Erythroblast (primary cell): ENCODE data around the gene BMP6.

Experiments used
- GATA1 ChIP-seq: IDR thresholded peaks from 2 replicates; pipeline ENCODE4 v1.6.1; 2011; ENCODE audit warnings: low read depth, mild to moderate bottlenecking, control low read depth, low read length, moderate library complexity
- POLR2A ChIP-seq: IDR thresholded peaks from 2 replicates; pipeline ENCODE4 v1.6.1; 2011; ENCODE audit warnings: mild to moderate bottlenecking, low read length

DNA sequence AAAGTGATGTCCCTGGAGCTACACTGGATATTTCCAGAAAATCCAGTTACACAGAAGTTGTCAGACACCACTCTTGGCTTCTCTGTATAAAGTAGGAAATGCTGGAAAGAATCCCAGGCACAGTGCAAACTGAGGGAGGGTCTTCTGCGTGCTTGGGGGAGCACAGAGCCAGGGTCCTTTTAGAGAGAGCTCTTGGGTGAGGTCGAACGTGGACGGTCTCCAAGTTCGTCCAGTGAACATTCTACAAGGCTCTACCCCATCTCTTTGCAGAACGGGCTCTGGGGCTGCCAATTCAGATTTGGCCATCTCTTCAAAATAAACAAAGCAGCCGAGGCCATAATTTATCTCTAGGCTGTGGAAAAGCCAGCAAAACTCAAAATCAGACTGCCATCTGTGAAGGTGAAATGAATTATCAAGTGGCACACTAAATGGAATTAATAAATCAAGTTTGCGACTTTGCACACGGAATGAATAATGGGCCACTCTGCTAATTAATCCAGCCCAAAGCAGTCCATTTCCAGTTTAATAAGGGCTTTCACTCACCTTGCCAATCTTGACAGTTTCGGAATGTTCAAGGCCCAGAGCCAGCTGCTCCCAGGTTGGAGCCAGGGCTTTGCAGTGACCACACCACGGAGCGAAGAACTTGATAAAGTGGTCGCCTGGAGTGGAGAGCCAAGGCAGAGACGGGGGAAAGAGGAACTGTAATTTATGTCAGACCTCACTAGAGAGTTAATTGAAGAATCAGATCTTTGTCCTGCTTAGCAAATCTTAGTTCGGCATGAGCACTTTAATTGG lies 165.4 kb downstream of the BMP6 start:
- TF ChIP-seq POLR2A (no peak), GATA1 (no peak)
